ENCODE measurements around the gene PSRC1. TPM values are rescaled to one million over a fixed set of nuclear protein-coding genes. Genes with fewer than 3 reads are reported as not detected.

PSRC1 gene
- total RNA-seq, 1 donor from 2014 or later, result 100 TPM

DNA sequence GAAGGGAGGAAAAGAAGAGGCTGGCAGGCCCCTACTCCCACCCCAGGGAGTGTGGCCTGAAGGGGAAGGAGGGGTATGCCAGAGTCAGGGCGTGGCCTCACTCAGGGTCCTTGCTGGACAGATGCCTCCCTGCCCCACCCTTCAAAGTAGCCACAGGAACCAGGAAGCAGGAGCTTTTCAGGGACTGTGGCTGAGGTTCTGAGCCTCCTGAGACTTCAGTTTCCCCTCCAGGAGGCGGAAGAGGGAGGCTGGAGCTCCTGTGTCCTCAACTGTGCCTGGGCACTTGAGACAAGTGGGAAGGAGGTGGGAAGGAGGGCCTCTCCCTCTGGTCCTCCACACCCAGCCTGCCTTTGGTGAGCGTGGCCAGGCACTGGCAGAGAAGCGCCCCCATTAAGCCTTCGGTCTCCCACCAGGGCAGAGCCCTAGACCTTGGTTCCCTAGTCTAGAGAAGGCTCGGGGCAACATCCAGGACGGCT is 28.3 kb downstream of the PSRC1 start:
- Mint-ChIP-seq H3K4me1 (peaks cover 76% of the 10 kb centered on the region), H3K36me3 (ENCODE audit: low read depth) (peaks cover 23% of the 10 kb centered on the region), H3K27ac (ENCODE audit: unreplicated experiment) (peak overlapping the region; percentile 98), H3K4me3 (peak overlapping the region; percentile 91), H3K9me3 (no peaks in the 10 kb centered on the region), H3K27me3 (ENCODE audit: low read depth) (no peaks in the 10 kb centered on the region)
- TF ChIP-seq, protein P1, sequence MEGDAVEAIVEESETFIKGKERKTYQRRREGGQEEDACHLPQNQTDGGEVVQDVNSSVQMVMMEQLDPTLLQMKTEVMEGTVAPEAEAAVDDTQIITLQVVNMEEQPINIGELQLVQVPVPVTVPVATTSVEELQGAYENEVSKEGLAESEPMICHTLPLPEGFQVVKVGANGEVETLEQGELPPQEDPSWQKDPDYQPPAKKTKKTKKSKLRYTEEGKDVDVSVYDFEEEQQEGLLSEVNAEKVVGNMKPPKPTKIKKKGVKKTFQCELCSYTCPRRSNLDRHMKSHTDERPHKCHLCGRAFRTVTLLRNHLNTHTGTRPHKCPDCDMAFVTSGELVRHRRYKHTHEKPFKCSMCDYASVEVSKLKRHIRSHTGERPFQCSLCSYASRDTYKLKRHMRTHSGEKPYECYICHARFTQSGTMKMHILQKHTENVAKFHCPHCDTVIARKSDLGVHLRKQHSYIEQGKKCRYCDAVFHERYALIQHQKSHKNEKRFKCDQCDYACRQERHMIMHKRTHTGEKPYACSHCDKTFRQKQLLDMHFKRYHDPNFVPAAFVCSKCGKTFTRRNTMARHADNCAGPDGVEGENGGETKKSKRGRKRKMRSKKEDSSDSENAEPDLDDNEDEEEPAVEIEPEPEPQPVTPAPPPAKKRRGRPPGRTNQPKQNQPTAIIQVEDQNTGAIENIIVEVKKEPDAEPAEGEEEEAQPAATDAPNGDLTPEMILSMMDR (conservative IDR thresholded peaks at IDR 0.05), result peak; percentile 4
- no peak for DNase-seq (ENCODE audit: low read depth, low spot score)

DNA sequence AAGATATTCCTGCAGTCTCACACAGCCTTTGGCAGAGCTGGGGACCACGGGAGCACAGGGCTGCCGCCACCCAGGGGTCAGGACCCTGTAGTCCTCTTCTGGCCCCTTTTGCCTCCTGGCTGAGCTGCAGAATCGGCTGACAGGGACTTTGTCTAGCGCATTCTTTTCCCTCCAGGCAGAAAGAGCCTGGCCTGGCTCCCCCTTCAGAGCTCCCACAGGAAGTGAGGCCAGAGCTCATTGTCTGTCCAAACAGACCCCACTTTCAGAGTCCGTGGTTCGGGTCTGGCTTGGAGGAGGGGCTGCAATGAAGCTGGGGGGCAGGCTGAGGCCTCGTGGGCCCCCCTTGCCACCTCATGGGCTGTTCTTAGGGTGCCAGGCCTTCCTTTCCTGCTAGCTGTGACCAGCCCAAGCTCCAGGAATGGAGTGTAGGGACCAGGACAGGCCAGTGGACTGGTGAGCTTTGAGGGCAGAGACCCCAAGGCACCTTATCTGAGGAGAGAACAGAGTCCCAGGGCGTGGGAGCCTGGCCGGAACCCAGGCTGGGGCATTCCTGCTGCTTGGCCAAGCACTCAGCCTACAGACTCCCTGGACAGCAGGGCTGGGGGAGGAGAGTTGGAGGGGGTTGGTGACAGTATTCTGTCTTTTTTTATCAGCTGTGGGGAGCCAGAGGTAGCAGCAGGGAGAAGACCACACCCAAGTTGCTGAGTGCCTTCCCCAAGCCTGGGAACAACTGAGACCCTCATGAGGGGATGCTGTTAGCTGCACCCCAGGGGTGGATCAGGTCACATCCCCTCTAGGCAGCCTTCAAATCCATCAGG is 28.9 kb downstream of the PSRC1 start:
- TF ChIP-seq, protein P1 (conservative IDR thresholded peaks at IDR 0.05), result no peak
- peak overlapping the region; percentile 91 for H3K4me3 Mint-ChIP-seq
- DNase-seq (ENCODE audit: low read depth, low spot score), result peak; percentile 61
- peaks cover 20% of the 10 kb centered on the region for H3K36me3 Mint-ChIP-seq (ENCODE audit: low read depth)
- H3K27ac Mint-ChIP-seq (ENCODE audit: unreplicated experiment), result peak overlapping the region; percentile 98
- peaks cover 72% of the 10 kb centered on the region for H3K4me1 Mint-ChIP-seq
- no peaks in the 10 kb centered on the region for H3K9me3 Mint-ChIP-seq
- no peaks in the 10 kb centered on the region for H3K27me3 Mint-ChIP-seq (ENCODE audit: low read depth)

DNA sequence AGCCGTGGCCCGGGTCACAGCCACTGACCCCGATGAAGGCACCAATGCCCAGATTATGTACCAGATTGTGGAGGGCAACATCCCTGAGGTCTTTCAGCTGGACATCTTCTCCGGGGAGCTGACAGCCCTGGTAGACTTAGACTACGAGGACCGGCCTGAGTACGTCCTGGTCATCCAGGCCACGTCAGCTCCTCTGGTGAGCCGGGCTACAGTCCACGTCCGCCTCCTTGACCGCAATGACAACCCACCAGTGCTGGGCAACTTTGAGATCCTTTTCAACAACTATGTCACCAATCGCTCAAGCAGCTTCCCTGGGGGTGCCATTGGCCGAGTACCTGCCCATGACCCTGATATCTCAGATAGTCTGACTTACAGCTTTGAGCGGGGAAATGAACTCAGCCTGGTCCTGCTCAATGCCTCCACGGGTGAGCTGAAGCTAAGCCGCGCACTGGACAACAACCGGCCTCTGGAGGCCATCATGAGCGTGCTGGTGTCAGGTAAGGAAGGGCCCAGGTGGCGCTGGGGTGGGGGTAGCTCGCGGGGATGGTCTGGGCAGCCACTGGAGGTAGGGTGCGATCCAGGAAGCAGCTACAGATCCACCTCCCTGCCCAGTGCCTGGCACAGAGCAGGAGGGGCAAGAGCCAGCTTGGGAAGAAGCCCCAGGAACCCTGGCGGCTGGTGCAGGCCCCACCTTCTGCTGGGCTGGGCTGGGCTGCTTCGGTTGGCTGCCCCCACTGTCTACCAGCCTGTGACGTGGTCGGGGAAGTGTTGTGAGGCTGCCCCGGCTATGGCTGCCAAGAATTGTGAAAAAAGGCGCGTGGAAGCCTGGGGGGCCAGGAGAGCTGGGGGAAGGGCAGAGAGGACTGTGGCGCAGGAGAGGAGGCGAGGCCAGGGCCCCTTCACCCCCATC is 29.8 kb downstream of the PSRC1 start:
- H3K27ac Mint-ChIP-seq (ENCODE audit: unreplicated experiment), result peak overlapping the region; percentile 98
- TF ChIP-seq, protein P1 (conservative IDR thresholded peaks at IDR 0.05), result no peak
- no peaks in the 10 kb centered on the region for H3K9me3 Mint-ChIP-seq
- peak overlapping the region; percentile 91 for H3K4me3 Mint-ChIP-seq
- peaks cover 20% of the 10 kb centered on the region for H3K36me3 Mint-ChIP-seq (ENCODE audit: low read depth)
- no peak for DNase-seq (ENCODE audit: low read depth, low spot score)
- peaks cover 74% of the 10 kb centered on the region for H3K4me1 Mint-ChIP-seq
- no peaks in the 10 kb centered on the region for H3K27me3 Mint-ChIP-seq (ENCODE audit: low read depth)

DNA sequence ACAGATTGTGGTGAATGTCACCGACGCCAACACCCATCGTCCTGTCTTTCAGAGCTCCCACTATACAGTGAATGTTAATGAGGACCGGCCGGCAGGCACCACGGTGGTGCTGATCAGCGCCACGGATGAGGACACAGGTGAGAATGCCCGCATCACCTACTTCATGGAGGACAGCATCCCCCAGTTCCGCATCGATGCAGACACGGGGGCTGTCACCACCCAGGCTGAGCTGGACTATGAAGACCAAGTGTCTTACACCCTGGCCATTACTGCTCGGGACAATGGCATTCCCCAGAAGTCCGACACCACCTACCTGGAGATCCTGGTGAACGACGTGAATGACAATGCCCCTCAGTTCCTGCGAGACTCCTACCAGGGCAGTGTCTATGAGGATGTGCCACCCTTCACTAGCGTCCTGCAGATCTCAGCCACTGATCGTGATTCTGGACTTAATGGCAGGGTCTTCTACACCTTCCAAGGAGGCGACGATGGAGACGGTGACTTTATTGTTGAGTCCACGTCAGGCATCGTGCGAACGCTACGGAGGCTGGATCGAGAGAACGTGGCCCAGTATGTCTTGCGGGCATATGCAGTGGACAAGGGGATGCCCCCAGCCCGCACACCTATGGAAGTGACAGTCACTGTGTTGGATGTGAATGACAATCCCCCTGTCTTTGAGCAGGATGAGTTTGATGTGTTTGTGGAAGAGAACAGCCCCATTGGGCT is 30.6 kb downstream of the PSRC1 start:
- Mint-ChIP-seq H3K4me3 (peak overlapping the region; percentile 91), H3K27ac (ENCODE audit: unreplicated experiment) (peak overlapping the region; percentile 57), H3K36me3 (ENCODE audit: low read depth) (peaks cover 20% of the 10 kb centered on the region), H3K4me1 (peaks cover 65% of the 10 kb centered on the region), H3K27me3 (ENCODE audit: low read depth) (no peaks in the 10 kb centered on the region), H3K9me3 (no peaks in the 10 kb centered on the region)
- TF ChIP-seq, protein P1 (conservative IDR thresholded peaks at IDR 0.05), result no peak
- DNase-seq (ENCODE audit: low read depth, low spot score), result no peak

Measured in neural crest cell (in vitro differentiated cells).